Astrocyte of the spinal cord (primary cell): ENCODE measurements around the gene PHGDH.
A peak's percentile ranks its signal among the peaks of the same experiment; 100 is the strongest.

Experiments
- DNase-seq: peaks from one replicate; pipeline ENCODE4 v3.0.0; 2011; ENCODE audit warnings: low read depth, low spot score
- H3K4me3 ChIP-seq: 2 replicates; pipeline ENCODE4 v1.5.1; 2011; ENCODE audit warnings: low read depth, mild to moderate bottlenecking, low read length, moderate library complexity
- CTCF ChIP-seq: IDR thresholded peaks from 2 replicates; pipeline ENCODE4 v1.5.1; 2012; ENCODE audit warnings: low read depth, mild to moderate bottlenecking, low read length, inconsistent platforms
- in situ Hi-C: cut with HindIII; loops from 2 replicates; pipeline ENCODE4 v1.10.0; 2017; ENCODE audit warnings: low sequenced_read_pairs

Gene PHGDH

GRCh38 chr1:119740261-119740660 lies 28.5 kb downstream of the PHGDH start:
- H3K4me3 ChIP-seq, result no peak overlapping the region
- in situ Hi-C loops, result no loop called here
- no peak for DNase-seq
- no peak for TF ChIP-seq CTCF

- no peak for DNase-seq
- H3K4me3 ChIP-seq, result no peak overlapping the region
- in situ Hi-C loops, result no loop called here
- TF ChIP-seq CTCF, result no peak
Observed at GRCh38 chr1:119740896-119741780, 29.4 kb downstream of the PHGDH start.

GRCh38 chr1:119742202-119742601 lies 30.5 kb downstream of the PHGDH start:
- no peak for DNase-seq
- no peak overlapping the region for H3K4me3 ChIP-seq
- in situ Hi-C loops, result no loop called here
- TF ChIP-seq CTCF, result no peak

- no peak overlapping the region for H3K4me3 ChIP-seq
- in situ Hi-C loops, result no loop called here
- DNase-seq, result no peak
- no peak for TF ChIP-seq CTCF
Observed at GRCh38 chr1:119742677-119743076, 30.9 kb downstream of the PHGDH start.

- no peak overlapping the region for H3K4me3 ChIP-seq
- no peak for DNase-seq
- TF ChIP-seq CTCF, result peak; percentile 1
- in situ Hi-C loops, result no loop called here
Observed at GRCh38 chr1:119743308-119743707, 31.6 kb downstream of the PHGDH start.

GRCh38 chr1:119743776-119744597 lies 32.3 kb downstream of the PHGDH start:
- TF ChIP-seq CTCF, result peak; percentile 86
- peak; percentile 63 for DNase-seq
- in situ Hi-C loops, result no loop called here
- H3K4me3 ChIP-seq, result no peak overlapping the region
